Measurements from ENCODE around the gene GID8. TPM values are rescaled to one million over a fixed set of nuclear protein-coding genes. Genes with fewer than 3 reads are reported as not detected.

Gene GID8
- total and polyA plus RNA-seq, 2 of the 13 experiments (the other 11 are each of a cell fraction or from before 2014, with no cell fraction given) = 39.6 to 59.8 TPM

DNA sequence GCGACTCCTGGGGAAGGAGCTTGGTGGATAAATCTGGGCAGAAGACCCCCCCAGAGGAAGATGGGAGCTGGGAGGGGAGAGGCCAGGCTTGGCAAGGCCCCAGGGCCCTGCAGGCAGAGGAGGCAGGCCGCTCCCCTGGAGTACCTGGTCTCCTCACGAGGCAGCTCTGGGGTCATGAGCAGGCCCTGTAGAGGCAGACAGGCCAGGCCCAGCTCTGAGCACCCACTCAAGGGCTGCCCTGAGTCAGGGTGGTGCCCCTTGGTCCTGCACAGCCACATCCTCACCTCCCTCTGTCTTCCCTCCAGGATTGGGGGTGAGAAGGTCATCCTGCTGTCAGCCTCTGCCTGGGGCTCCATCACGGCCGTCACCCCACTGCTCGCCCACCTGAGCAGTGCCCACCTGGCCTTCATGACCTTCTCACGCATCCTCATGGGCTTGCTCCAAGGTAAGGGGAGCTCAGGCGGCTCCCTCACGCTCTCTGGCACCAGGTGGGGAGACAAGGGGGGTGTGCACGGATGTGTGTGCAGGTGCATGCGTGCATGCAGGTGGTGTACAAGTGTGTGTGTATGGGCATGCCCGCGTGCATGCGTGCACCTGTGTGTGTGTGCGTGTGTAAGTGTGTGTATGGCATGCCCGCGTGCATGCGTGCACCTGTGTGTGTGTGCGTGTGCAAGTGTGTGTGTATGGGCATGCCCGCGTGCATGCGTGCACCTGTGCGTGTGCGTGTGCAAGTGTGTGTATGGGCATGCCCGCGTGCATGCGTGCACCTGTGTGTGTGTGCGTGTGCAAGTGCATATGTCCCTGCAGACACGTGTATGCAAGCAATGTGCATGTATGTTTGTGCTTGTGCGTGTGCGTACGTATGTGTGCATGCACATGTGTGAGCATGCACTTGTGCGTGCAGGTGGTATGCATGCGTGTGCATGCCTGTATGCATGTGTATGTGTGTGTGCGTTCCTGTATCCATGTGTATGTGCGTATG lies 19.5 kb downstream of the GID8 start (continued):
- TF ChIP-seq USF2 (IDR thresholded peaks at IDR 0.05; ENCODE audit: low read depth, low read length) = no peak
- no peak for TF ChIP-seq USF2 (CRISPR knock-in tag; IDR thresholded peaks at IDR 0.05; ENCODE audit: borderline replicate concordance)
- TF ChIP-seq ZNF768 (CRISPR knock-in tag; IDR thresholded peaks at IDR 0.05) = peak; percentile 47; the same call in 1 of the 2 replicates
- 0 out of 2 replicates have a peak, but pooled peaks have one; percentile 20 for TF ChIP-seq EEA1 (CRISPR knock-in tag; IDR thresholded peaks at IDR 0.05; ENCODE audit: borderline replicate concordance)
- 0 out of 2 replicates have a peak, but pooled peaks have one; percentile 81 for TF ChIP-seq HOXA9 (CRISPR knock-in tag; IDR thresholded peaks at IDR 0.05; ENCODE audit: borderline replicate concordance)
- 0 out of 2 replicates have a peak, but pooled peaks have one; percentile 4 for TF ChIP-seq ZNF468 (CRISPR knock-in tag; IDR thresholded peaks at IDR 0.05)
- TF ChIP-seq RBFOX2 (IDR thresholded peaks at IDR 0.05; ENCODE audit: low read depth, low read length) = peak; percentile 88
- TF ChIP-seq, protein P1, sequence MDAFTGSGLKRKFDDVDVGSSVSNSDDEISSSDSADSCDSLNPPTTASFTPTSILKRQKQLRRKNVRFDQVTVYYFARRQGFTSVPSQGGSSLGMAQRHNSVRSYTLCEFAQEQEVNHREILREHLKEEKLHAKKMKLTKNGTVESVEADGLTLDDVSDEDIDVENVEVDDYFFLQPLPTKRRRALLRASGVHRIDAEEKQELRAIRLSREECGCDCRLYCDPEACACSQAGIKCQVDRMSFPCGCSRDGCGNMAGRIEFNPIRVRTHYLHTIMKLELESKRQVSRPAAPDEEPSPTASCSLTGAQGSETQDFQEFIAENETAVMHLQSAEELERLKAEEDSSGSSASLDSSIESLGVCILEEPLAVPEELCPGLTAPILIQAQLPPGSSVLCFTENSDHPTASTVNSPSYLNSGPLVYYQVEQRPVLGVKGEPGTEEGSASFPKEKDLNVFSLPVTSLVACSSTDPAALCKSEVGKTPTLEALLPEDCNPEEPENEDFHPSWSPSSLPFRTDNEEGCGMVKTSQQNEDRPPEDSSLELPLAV (CRISPR knock-in tag; conservative IDR thresholded peaks at IDR 0.05; ENCODE audit: low read depth) = peak; percentile 6; the same call in 1 of the 2 replicates
- peak; percentile 46; the same call in 1 of the 2 replicates for TF ChIP-seq SKIL (CRISPR knock-in tag; IDR thresholded peaks at IDR 0.05; ENCODE audit: borderline replicate concordance)
- TF ChIP-seq DZIP1 (CRISPR knock-in tag; IDR thresholded peaks at IDR 0.05) = no peak
- TF ChIP-seq, protein P2, sequence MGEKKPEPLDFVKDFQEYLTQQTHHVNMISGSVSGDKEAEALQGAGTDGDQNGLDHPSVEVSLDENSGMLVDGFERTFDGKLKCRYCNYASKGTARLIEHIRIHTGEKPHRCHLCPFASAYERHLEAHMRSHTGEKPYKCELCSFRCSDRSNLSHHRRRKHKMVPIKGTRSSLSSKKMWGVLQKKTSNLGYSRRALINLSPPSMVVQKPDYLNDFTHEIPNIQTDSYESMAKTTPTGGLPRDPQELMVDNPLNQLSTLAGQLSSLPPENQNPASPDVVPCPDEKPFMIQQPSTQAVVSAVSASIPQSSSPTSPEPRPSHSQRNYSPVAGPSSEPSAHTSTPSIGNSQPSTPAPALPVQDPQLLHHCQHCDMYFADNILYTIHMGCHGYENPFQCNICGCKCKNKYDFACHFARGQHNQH (CRISPR knock-in tag; IDR thresholded peaks at IDR 0.05) = peak; percentile 44; the same call in 1 of the 2 replicates
- TF ChIP-seq SSRP1 (CRISPR knock-in tag; IDR thresholded peaks at IDR 0.05) = peak; percentile 27; the same call in 1 of the 2 replicates
- TF ChIP-seq CSRNP1 (CRISPR knock-in tag; IDR thresholded peaks at IDR 0.05) = no peak
- TF ChIP-seq HNRNPH1 (optimal IDR thresholded peaks at IDR 0.05; ENCODE audit: low read depth, low read length) = no peak
